RWPE1 (cell line): Measurements from ENCODE around the gene SYT7.

Experiments used
- CTCF ChIA-PET: fragments of 350-600 bp; sonication (Branson Sonifier 250); formaldehyde crosslinking; extraction: SDS; loops from one replicate; lab custom pipeline; 2021; lab: Yijun Ruan, JAX
- POLR2A ChIA-PET: fragments of 400-600 bp; formaldehyde crosslinking; extraction: SDS; loops from one replicate; lab custom pipeline; 2020; ENCODE audit warnings: antibody characterized with exemption; ENCODE audit not compliant: low non-redundant PET; lab: Yijun Ruan, JAX
- DNase-seq: peaks from one replicate; pipeline ENCODE4 v3.0.0; 2012; ENCODE audit warnings: low spot score
- H3K27ac ChIP-seq: fragments of 450-650 bp; 2 replicates; pipeline ENCODE4 v1.5.1; 2017
- CTCF ChIP-seq: fragments of 450-650 bp; conservative IDR thresholded peaks from 2 replicates; pipeline ENCODE4 v1.5.1; 2017; ENCODE audit warnings: low read depth, mild to moderate bottlenecking

The SYT7 gene

GRCh38 chr11:61489833-61490721, 90.8 kb downstream of the SYT7 start:
- POLR2A ChIA-PET: no interaction called here
- TF ChIP-seq CTCF: no peak
- H3K27ac ChIP-seq: no peak overlapping the region
- CTCF ChIA-PET: interaction anchor here (2.1 kb wide), 1 partner anchor 27 kb away, joined by 9 read pairs; no protein-coding TSS in a partner anchor
- DNase-seq: no peak

DNA sequence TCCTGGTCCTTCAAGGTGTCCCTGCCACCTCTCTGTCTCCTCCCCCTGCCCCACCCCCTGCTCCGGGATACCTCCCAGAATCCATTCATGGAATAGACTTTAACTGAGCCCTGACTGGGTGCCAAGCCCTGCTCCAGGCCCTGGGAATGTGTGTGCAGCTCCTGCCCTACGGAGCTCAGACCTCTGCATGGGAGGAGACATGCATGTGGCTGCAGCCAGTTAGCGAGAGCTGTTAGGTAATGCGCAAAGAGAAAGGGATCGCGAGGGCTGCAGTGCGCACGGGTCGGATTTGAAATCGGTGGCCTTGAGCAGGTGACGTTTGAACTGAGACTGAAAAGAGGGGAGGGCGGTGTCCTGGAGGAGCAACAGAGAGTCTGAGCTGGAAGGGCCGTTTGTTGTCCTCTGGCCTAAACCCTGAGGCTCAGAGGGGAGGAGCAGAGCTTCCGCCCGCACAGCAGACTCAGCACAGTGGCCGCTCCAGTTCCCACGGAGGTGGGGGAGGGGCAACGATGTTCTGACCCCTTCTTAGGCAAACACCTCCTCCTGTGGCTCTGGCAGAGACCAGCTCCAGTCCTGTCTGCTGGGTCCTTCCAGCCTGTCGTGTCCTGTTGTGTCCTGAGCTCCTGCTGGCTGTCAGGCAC, 92.1 kb downstream of the SYT7 start:
- DNase-seq: no peak
- no peak overlapping the region for H3K27ac ChIP-seq
- ChIA-PET CTCF (interaction anchor here (0.6 to 2.1 kb wide), 3 partner anchors 21 to 247 kb away, joined by 3 to 9 read pairs (median 3); no protein-coding TSS in a partner anchor), POLR2A (no interaction called here)
- no peak for TF ChIP-seq CTCF

GRCh38 chr11:61487342-61488025, 93.4 kb downstream of the SYT7 start:
- H3K27ac ChIP-seq: no peak overlapping the region
- TF ChIP-seq CTCF: no peak
- ChIA-PET CTCF (interaction anchor here (1.1 kb wide), 1 partner anchor 30 kb away, joined by 7 read pairs; no protein-coding TSS in a partner anchor), POLR2A (no interaction called here)
- DNase-seq: no peak

GRCh38 chr11:61486779-61487178, 94.1 kb downstream of the SYT7 start:
- no peak overlapping the region for H3K27ac ChIP-seq
- no peak for TF ChIP-seq CTCF
- POLR2A ChIA-PET: no interaction called here
- CTCF ChIA-PET: interaction anchor here (0.6 to 1.1 kb wide), 4 partner anchors 22 to 152 kb away, joined by 3 to 7 read pairs (median 3); partner anchors contain the start of gene LRRC10B
- DNase-seq: peak; percentile 52

GRCh38 chr11:61486011-61486620, 94.8 kb downstream of the SYT7 start:
- ChIA-PET CTCF (interaction anchor here (0.6 to 0.7 kb wide), 3 partner anchors 23 to 152 kb away, joined by 3 read pairs; partner anchors contain the start of gene LRRC10B), POLR2A (no interaction called here)
- no peak overlapping the region for H3K27ac ChIP-seq

More at GRCh38 chr11:61486011-61486620, 94.8 kb downstream of the SYT7 start:
- TF ChIP-seq CTCF: no peak
- DNase-seq: no peak
